ENCODE results near the gene TBCEL.

DNA sequence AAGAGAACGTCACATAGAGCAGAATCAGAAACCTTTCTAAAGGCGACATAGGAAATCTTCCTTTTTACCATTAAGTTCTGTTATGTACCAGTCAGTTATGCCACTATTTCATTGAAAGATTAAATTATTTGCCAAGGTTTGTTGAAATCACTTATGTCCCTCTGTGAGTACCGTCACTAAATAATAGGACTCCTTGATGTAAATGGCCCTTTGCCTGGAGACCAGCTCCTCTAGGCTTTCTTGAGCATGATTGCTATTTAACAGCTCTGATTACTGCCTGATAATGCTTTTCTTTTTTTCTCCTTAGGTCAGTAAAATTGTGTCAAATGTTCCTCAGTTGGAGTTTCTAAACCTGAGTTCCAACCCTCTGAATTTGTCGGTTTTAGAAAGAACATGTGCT, 29.3 kb downstream of the TBCEL start:
- TF ChIP-seq, protein P1, sequence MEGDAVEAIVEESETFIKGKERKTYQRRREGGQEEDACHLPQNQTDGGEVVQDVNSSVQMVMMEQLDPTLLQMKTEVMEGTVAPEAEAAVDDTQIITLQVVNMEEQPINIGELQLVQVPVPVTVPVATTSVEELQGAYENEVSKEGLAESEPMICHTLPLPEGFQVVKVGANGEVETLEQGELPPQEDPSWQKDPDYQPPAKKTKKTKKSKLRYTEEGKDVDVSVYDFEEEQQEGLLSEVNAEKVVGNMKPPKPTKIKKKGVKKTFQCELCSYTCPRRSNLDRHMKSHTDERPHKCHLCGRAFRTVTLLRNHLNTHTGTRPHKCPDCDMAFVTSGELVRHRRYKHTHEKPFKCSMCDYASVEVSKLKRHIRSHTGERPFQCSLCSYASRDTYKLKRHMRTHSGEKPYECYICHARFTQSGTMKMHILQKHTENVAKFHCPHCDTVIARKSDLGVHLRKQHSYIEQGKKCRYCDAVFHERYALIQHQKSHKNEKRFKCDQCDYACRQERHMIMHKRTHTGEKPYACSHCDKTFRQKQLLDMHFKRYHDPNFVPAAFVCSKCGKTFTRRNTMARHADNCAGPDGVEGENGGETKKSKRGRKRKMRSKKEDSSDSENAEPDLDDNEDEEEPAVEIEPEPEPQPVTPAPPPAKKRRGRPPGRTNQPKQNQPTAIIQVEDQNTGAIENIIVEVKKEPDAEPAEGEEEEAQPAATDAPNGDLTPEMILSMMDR (IDR thresholded peaks at IDR 0.05): no peak
- no peak for TF ChIP-seq POLR2AphosphoS5 (IDR thresholded peaks at IDR 0.05)
